H7 (cell line): ENCODE results near the gene REV1. TPM values are rescaled to one million over a fixed set of nuclear protein-coding genes. Genes with fewer than 3 reads are reported as not detected.

Experiments used
- total RNA-seq: library from RNA; depleted of rRNA; stranded (reverse); fragments of >200 nt; shearing (Covaris generic); gene quantifications from 2 replicates; pipeline ENCODE4 v1.2.3, GENCODE V29; 2014; rRNA removed

REV1 gene
- total RNA-seq, 1 experiment from 2014 or later: 21.1 TPM

Other genes with a start within 250 kb of the REV1 start
- gene LYG2, start 234.4 kb downstream of the REV1 start, total RNA-seq: not detected in 2 replicates
- 0.14 and 0.22 TPM in 2 replicates for gene LYG1, start 188.8 kb downstream of the REV1 start, total RNA-seq
- gene TXNDC9, start 153.7 kb downstream of the REV1 start, total RNA-seq: 36.8 and 43.3 TPM in 2 replicates
- 10.2 and 23.8 TPM in 2 replicates for gene EIF5B, start 152.6 kb downstream of the REV1 start, total RNA-seq